GM19463 (cell line): ENCODE data around the gene TECPR1.
"Not testable (repeated sequence)": the region's sequence is repeated elsewhere in the genome, so short reads cannot be mapped to it uniquely, and the experiment has no call there.

Experiments
- ATAC-seq: cut with Tn5 transposase; IDR thresholded peaks from one replicate; pipeline ENCODE4 v1.9.1; 2021; ENCODE audit warnings: mild to moderate bottlenecking, moderate library complexity; ENCODE audit not compliant: unreplicated experiment

TECPR1 gene

DNA sequence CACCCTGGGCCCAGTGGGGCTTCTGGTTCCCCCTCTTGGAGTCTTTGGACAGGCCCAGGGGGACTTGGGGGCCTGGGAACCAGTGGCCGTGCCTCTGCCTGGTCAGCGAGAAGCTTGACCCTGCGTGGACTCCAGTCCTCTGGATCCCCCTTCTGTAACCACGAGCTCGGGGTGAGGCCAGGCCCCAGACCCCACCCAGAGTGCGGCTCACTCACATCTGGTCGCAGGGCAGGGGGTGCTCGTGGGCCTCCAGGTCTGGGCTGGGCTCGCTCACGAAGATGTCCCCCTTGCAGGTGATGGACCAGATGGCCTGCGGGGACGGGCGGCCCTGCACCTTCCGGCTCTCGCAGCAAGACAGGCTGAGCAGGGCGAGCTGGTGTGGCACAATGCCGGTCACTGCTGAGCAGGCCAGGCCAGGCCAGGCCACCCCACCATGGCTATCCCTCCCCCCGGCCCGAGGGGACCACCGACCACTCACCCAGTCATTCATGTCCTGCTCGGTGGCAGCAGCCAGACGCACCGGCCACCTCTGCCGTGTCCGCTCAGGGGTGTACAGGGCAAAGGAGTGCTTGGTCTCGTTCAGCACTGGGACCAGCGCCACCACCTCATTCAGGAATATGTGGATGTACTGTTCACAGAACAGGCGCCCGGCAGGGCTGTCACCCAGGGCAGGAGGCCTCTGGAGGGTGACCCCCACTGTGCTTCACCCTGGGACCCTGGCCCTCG lies 21.1 kb downstream of the TECPR1 start:
- ATAC-seq, result no peak

DNA sequence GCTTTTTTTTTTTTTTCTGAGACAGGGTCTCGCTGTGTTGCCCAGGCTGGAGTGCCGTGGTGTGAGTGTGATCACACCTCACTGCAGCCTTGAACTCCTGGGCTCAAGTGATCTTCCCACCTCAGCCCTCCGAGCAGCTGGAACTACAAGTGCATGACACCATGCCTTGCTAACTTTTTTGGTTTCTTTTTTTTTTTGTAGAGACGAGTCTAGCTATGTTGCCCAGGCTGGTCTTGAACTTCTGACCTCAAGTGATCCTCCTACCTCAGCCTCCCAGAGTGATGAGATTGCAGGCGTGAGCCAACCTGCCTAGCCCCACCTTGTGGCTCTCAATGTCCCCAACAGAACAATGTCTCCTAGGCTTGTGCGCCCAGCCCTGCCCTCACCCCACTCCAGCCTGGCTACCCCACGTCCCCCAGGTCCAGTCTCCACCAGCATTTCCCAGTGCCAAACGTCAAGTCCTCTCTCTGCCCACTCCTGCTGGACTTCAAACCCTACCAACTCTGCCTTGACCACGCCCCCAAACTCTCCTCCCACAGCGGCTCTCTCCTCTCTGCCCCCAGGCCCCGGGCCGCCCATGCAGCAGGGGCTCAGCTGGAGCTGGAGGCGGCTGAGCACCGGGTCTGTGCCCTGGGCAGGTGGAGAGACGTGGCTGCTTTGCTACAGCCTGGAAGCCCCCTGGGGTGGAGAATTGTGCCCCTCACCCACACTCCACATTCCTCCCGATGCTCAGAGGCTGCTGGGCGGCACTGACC lies 21.9 kb downstream of the TECPR1 start:
- no peak for ATAC-seq

- no peak for ATAC-seq
These were observed 22.6 kb downstream of the TECPR1 start for GRCh38 chr7:98229441-98229840.

- no peak for ATAC-seq
These were observed 23.2 kb downstream of the TECPR1 start for GRCh38 chr7:98228801-98229200.

- no peak for ATAC-seq
These were observed 24.1 kb downstream of the TECPR1 start for GRCh38 chr7:98227939-98228338.

- no peak for ATAC-seq
These were observed 26.0 kb downstream of the TECPR1 start for GRCh38 chr7:98225913-98226614.

- no peak for ATAC-seq
These were observed 27.3 kb downstream of the TECPR1 start for GRCh38 chr7:98224701-98225181.

- ATAC-seq, result no peak
These were observed 27.9 kb downstream of the TECPR1 start for GRCh38 chr7:98223898-98224700.

- no peak for ATAC-seq
These were observed 28.6 kb downstream of the TECPR1 start for GRCh38 chr7:98223351-98223897.

- no peak for ATAC-seq
These were observed 29.4 kb downstream of the TECPR1 start for GRCh38 chr7:98222533-98223195.

- no peak for ATAC-seq
These were observed 30.2 kb downstream of the TECPR1 start for GRCh38 chr7:98221611-98222532.

DNA sequence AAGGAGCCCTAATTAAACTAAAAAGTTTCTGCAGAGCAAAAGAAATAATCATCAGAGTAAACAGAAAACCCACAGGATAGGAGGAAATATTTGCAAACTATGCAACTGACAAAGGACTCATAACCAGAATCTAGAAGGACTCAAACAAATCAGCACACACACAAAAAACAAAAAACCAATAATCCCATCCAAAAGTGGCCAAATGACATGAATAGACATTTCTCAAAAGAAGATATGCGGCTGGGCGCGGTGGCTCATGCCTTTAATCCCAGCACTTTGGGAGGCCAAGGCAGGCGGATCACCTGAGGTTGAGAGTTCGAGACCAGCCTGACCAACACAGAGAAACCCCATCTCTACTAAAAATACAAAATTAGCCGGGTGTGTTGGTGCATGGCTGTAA lies 32.6 kb downstream of the TECPR1 start:
- ATAC-seq, result not testable (repeated sequence)

DNA sequence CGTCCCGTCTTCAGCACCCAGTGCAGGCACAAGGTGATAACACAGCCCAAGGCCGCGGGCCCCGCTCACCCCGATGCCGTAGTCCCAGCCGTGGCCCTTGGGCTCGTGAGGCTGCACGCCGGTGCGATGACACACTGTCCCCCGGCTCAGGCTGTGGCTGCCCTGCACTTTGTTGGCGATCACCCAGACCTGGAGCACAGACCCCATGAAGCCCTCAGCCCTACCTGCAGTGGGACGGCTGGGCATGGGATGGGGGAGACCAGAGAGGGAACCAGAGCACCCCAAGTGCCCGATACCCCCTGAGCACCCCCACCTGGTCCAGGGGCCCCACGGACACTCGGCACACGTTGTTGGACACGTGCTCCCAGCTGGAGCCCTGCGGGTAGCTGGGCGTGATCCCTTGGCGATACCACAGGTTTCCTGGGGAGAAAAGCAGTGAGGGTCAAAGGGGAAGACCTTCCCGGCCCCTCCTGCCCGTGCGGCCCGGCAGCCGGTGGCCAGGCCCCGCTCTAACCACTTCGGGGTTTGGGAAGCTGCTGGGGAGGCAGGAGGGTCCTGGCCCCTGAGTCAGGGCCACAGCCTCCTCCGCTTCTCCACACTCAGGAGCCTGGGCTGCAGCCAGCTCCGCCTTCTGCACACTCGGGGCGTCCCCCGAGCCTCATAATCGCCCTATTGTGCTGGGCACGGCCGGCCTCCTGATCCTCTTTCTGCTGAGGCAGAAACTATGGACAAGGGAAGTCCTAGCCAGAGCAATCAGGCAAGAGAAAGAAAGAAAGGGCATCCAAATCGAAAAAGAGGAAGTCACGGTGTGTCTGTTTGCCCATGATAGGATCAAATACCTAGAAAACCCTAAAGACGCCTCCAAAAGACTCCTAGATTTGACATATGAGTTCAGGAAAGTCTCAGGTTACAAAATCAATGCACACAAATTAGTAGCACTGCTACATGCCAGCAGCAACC lies 34.1 kb downstream of the TECPR1 start:
- ATAC-seq, result no peak

DNA sequence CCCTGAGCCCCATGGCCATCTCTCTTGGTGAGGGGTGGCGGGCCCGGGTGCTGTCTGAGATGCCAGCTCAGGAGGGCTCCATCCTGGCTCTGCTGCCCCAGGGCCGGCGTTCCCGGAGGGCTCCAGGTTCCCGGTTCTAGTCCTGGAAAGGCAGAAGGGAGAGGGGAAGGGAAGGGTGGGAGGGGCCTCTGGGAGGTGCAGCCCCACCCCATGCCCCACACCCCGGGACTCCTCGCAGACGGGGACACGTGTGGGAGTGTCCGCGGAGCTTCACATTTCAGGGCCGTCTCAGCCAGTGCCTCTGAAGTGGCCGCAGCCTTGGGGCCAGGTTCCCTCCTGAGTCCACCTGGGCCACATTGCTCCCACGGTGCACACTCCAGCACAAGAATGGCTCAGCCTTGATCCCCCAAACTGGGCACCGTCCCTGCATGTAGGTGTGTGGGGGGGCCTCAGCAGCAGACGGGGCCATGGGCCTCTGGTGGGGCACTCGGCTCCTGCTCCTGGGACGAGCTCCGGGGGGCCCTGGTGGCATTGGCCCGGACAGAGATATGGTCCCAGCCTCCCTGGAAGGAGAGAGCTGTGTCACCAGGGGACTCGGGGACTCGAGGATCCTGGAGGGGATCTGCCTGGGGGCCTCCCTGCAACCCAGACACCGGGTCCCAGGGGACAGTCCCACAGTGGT lies 35.0 kb downstream of the TECPR1 start:
- ATAC-seq, result no peak

DNA sequence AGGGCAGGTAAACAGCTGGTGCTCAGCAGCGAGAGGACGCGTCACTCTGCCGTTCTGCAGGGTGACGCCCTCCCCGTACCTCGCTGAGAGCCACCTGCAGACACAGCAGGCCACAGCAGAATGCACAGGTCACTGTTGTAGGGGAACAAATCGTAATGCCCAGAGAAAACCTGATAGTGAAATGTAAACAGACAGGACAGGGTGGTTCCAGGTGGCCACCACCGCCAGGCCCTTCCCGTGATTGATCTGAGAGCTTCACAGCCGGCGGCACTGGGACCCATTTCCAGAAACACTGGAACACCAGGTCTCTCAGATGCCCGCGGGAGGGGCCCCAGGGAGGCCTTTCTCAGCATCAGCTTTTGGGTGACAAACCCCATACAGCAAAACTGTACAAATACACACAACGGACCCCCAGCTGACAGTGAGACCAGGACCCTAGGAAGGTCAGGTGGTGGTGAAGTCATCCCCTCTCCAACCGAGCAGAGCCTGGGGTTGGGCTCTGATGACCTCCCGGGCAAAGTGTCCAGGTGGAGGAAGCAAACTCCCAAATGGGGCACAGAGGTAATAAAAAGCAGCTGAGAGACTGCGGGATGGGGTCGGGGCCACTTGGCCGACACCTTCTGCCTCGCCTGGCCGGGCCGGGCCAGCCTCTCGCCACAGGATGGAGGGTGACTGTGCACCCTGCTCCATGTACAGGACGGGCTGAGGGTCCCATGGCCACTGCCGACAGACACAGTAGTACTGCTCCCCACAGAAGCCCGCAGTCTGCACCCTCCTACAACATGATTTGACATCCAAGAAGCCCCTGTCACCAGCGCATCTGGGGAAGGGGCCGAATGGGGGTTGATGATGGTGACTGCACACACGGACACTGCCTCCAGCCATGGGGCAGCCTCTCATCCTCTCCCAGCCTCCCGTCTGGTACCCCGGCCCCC lies 36.2 kb downstream of the TECPR1 start:
- ATAC-seq, result no peak

DNA sequence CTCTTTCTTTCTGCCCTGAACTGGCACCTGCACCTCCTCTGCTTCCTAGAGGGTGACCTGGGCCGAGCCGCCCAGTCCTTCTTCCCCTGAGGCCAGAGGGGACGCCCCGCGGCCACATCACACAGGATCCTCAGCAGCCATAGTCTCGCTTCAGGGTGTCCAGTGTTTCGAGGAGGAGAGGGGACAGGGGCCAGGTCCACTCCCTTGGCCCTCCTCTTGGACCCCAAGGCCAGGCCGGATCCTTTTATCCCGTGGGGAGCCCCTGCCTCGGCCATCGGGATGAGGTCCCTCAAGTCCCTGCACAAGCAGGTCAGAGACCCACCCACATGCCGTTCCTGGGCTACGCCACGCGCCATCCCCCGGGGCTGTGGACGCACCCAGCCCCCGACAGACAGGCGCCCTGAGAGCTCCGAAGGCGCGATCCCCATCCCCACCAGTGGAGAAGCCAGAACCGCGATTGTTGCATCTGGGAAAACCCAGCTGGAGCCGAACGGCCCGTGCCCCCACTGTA lies 37.2 kb downstream of the TECPR1 start:
- no peak for ATAC-seq
